GM18861 (cell line): ENCODE data around the gene C1GALT1.
"Not testable (repeated sequence)": the region's sequence is repeated elsewhere in the genome, so short reads cannot be mapped to it uniquely, and the experiment has no call there.

ENCODE experiments used
- ATAC-seq: cut with Tn5 transposase; IDR thresholded peaks from one replicate; pipeline ENCODE4 v1.9.1; 2021; ENCODE audit not compliant: unreplicated experiment

C1GALT1 gene

DNA sequence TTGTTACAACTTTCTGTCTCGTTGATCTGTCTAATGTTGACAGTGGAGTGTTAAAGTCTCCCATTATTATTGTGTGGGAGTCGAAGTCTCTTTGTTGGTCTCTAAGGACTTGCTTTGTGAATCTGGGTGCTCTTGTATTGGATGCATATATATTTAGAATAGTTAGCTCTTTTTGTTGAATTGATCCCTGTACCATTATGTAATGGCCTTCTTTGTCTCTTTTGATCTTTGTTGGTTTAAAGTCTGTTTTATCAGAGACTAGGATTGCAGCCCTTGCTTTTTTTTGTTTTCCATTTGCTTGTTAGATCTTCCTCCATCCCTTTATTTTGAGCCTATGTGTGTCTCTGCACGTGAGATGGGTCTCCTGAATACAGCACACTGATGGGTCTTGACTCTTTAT is 17.2 kb downstream of the C1GALT1 start:
- ATAC-seq, result not testable (repeated sequence)

- not testable (repeated sequence) for ATAC-seq
Observed at GRCh38 chr7:7200255-7200654, 17.9 kb downstream of the C1GALT1 start.

DNA sequence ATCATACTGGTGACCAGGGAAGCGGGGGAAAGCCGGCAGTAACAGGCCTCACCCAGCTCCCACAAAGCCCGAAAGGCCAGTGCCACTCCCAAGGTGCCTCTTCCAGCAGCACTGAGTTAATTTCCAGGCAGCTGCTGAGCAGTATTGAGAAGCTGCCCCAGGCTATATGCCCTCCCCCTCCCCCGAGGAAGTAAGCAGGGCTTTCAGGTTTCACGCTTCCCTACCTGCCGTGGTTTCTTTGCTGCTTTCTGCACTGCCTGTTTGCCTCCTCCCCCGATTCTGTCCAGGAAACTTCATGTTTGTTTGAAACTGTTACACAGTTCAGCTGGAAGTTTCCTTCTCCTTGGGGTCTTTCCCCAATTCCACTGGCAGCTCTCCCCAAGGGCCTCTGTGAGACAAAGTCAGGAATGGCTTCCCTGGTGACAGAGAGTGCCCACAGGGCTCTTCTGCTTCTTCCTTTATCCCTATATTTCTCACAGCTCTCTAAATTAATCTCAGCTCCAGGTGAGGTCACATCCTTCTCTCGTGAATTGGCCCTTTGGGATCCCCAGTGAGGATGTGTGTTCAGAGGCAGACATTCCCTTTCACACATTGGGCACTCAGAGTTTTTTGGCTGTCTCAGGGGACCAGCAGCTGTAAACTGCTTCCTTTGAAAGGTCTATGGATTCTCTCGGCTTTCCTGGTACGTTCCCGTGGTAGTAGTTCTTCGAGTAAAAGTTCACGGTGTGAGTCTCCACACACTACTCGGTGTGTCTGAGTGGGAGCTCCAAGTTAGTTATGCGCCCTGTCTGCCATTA is 19.4 kb downstream of the C1GALT1 start:
- peak; percentile 90 for ATAC-seq

DNA sequence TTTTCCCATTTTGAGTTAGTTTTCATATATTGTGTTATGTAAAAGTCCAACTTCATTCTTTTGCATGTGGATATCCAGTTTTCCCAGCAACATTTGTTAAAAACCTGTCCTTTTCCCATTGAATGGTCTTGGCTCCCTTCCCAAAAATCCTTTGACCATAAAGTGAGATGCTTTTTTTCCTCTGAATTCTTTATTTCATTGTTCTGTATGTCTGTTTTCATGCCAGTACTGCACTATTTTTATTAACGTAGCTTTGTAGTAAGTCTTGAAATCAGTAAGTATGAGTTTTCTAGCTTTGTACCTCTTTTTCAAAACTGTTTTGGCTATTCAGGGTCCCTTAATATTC is 20.0 kb downstream of the C1GALT1 start:
- no peak for ATAC-seq

DNA sequence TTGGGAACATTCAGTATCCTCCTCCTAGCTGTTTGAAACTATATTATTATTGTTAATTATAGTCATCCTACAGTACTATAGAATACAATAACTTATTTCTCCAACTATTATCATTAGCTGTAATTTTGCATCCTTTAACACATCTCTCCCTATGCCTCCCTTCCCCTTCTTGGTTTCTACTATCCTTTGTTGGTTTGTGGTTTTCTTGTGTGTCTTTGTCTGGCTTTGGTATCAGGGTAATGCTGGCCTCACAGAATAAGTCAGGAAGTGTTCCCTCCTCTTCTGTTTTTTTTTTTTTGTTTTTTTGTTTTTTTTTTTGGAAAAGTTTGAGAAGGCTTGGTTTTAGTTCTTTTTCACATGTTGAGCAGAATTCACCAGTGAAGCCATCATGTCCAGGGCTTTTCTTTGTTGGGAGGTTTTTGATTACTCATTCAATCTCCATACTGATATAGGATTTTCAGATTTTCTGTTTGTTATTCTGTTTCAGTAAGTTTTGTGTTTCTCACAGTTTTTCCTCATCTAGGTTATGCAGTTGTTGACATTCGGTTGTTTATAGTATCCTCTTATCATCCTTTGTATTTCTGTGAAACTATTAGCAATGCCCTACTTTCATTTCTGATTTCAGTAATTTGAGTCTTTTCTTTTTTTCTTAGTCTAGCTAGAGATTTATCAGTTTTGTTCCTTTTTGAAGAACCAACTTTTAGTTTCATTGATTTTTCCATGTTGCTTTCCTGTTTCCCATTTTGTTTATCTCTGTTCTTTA is 21.6 kb downstream of the C1GALT1 start:
- ATAC-seq, result no peak

DNA sequence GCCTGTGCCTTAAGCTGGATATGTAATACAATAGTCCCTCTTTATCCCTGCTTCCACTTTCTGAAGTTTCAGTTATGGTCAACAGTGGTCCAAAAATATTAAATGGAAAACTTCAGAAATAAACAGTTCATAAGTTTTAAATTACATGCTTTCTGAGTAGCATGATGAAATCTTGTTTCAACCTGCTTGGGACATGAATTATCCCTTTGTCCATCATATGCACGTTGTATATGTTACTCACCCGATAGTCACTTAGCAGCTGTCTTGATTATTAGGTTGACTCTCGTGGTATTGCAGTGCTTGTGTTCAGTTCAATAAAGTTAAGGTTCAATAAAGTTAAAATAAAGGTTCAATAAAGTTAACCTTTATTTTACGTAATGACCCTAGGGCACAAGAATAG is 25.5 kb downstream of the C1GALT1 start:
- no peak for ATAC-seq

DNA sequence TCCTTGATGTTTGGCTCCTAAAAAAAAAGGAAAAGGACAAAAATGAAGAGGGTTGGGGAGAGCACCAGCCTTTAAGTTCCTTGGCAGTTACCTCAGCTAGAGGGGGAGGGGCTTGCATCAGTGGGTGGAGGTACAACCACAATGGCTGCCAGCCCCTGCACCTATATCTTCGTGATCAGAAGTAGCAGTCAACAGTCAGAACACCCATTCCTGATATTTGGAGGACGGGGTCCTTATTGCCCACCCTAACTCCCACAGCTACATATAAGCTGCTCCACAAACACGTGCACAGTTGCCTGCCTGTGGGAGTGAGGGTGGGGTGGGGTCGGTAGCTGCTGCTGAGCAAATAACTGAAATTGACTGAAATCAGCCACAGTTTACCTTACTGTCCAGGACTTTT is 26.2 kb downstream of the C1GALT1 start:
- ATAC-seq, result no peak

DNA sequence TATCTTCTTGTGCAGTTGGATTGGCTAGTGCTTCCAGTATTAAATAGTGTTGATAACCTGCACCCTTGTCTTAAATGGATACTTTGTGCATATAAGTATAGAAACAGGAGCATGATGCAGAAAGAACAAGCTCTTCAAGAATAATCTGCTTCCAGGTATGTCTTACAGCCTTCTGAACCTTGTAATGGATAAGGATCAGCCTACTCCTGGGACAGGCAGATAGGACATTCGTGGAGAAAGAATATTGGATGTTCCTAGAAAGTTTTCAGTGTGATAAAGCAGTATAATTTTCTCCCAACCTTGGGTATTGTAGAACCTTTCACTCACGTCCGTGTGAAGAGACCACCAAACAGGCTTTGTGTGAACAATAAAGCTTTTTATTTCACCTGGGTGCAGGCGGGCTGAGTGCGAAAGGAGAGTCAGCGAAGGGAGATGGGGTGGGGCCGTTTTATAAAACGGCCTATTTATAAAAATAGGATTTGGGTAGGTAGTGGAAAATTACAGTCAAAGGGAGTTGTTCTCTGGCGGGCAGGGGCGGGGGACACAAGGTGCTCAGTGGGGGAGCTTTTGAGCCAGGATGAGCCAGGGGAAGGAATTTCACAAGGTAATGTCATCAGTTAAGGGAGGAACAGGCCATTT is 27.2 kb downstream of the C1GALT1 start:
- no peak for ATAC-seq

DNA sequence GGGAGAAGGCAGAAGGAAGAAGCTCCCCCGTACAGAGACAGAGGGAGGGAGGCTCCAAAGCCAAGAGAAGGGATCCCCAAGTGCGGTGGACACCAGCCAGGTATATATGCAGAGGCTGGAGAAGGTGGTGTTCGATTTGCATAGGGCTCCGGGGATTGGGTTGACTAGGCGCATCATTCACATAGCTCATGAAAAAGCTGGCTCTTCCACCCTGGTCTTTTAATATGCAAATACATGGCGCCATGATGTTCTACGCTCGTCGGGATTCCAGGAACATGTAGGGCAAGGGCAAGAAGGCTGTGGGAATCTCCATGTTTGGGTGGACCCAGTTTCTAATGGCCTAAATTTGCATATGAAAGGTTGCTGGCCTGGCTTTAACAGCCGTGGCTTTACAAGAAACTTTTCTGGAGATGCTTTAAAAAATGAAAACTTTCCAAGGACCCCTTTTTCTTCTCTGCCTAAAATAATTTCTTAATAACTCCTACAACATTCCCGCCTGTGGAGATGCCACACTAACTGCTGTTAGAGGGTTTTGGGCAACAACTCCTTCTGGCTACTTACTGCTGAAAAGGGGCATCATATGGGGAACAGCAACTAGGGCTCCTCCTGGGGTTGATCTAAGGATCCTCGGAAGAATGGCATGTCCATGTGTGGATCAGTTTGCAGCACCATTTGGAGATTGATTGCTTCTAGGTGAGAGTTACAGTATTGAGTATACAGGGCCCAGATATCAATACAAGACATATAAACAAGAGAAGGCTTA is 28.3 kb downstream of the C1GALT1 start:
- no peak for ATAC-seq

GRCh38 chr7:7212612-7213011 is 30.3 kb downstream of the C1GALT1 start:
- ATAC-seq, result no peak

DNA sequence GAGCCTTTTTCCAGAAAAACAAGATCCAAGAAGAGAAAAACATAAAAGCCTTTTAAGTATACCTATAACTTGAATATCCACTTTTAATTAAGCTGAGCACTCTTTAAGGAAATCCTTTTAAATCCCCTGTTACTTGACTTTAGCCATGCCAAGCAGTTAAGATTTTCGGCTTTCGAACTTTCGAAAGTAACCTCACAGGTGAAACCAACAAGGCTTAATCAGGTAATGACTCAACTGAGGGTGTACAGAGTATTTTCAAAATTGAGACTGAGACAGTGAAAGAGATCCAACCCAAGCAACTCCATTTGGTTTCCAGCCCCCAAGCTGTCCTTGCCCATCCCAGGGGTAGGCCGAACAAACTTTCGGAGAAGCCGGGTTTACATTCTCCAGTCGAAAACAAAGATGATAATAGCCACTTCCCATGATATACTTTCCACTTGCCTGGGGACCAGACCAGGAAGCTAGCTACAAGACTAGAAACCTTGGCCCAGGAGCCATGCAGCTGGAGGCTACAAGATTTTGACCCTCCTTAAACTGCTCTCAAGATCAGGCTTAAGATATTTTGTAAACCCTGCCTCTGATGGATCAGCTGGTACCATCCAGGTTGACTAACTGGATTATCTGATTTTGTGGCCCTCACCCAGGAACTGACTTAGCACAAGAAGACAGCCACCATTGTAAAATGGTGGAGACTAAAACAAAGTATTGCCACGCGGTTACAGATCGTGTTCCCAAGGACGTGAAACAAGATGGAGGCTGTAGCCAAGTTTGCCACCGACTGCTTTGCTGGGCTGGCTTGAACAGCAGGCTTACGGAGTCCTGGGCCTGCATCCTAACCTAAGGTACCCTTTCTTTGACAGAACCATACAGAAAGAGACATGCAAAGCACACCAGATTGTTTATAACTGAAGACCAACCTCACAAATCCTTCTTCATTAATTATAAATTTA is 32.3 kb downstream of the C1GALT1 start:
- ATAC-seq, result no peak

- no peak for ATAC-seq
Observed at GRCh38 chr7:7216279-7216678, 33.9 kb downstream of the C1GALT1 start.

DNA sequence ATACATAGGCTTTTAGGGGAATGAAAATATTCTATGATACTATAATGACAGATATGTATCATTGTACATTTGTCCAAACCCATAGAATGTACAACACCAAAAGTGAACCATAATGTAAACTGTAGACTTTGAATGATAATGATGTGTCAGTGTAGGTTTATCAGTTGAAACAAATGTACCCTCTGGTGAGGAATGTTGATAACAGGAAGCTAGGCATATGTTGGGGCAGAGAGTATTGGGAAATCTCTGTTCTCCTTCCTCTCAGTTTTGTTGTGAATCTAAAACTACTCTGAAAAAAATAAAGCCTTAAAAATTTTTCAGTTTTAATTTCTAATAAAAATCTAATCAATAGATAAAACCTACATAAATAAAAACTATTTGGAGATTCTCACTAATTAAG is 36.9 kb downstream of the C1GALT1 start:
- no peak for ATAC-seq

DNA sequence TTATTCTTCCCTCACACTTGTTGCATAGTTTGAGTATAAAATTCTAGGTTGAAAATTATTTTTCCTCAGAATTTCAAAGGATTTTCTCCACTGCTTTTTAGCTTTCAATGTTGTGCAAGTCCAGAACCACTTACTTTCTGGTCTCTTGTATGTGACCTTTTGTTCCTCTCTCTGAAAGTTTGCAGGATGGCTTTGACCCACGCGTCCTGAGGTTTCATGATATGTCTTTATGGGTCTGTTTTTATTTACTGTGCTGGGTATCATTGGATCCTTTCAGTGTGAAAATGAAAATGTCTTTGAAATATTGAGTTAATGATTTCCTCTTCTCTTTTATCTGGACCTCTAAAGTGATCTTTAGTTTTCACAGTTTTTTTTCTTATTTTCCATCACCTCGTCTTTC is 38.5 kb downstream of the C1GALT1 start:
- ATAC-seq, result no peak

DNA sequence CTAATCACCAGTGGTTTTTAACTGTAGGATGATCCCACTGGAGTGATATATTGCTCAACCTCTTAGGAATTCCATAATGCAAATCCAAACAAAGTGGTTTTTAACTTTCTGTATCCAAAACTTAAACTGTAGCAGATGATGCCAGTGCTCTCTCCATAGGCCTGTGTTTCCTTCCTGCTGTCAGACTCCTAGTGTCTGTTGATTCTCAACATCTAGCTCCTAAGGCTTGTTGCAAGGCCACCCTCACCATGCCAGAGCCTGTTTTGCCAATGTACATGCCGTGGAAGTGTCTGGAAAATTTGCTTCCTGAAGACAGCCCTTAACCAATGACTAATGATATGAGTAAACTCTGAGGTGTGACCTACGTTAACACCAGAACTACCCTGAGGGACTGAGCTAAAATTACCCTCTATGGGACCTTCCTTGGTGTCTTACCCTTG is 39.3 kb downstream of the C1GALT1 start:
- no peak for ATAC-seq

DNA sequence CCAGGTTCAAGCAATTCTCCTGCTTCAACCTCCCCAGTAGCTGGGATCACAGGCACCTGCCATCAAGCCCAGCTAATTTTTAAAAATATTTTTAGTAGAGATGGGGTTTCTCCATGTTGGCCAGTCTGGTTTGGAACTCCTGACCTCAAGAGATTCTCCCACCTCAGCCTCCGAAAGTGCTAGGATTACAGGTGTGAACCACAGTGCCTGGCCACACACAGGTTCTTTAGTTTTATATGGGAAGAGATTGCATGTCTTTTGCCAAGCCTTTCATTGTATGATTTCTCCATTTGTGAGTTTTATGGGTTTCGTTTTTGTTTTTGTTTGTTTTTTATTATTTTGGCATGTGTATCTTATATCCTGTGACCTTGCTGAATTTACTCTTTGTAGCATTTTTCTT is 40.9 kb downstream of the C1GALT1 start:
- ATAC-seq, result no peak

DNA sequence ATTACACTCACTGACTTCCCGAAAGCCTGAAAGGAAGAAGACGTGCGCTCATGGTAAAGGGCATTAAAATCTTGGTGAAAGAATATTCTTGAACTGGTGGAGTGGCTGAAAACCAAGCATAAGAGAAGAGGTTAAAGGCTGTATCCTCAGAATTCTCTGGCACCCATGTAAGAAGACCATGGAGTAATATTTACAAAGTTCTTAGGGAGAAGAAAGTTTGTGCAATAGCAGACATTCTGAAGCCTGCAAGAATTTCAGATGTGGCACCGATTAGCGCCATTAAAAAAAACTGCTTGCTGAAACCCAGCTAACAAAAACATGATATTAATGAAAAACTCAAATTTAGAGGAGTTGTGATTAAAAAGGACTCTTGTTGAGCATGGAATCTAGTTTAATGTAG is 44.1 kb downstream of the C1GALT1 start:
- no peak for ATAC-seq

DNA sequence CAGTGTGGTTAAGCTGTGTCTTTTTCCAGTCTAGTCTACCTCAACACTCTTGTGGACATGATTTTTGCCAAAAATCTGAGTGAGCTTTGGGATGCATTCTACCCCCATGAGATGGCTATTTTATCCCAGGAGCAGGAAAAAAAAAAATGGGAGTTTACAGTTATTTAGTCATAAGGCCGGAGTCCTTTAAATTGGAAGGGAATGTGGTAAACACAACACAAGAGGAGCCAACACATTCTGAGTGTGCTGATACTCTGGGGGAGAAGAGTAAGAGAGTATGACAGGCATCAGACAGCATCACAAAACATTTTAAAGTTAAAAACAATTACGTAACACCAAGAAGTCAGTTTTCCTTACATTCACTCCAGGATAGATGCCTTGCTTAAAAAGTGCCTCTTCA is 46.1 kb downstream of the C1GALT1 start:
- ATAC-seq, result no peak

DNA sequence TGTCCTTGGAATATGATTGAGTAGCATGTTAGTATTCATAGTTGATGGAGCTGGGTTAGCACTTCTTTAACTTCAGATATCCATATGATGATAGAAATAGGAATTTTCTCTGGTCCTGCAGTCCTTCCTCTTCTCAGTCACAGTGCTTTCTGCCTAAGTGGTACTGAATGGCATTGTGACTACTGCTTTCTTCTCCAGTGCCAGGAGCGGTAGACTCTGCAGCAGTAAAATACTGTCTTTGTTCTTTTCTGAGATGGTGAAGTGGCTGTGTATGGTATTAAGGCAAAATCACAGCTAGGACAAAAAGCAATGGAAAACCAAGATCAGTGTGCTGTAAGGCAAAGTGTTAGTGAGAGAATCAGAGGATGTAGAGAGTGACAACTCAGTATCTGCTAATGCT is 46.6 kb downstream of the C1GALT1 start:
- no peak for ATAC-seq

DNA sequence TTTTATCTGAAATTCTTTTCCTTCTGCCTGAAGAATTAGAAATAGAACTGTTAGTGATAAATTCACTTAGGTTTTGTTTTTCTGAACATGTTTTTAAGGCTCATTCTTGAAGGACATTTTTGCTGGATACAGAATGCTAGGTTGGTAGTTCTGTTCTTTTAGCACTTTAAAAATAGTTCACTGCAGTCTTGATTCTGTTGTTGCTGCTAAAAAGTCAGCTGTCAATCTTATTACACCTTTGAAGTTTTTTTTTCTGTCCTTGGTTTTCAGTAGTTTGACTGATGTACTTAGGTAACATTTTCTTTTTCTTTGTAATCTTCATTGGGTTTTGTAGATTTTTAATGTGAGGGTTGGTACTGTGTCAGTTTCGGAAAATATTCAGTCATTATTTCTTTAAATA is 48.7 kb downstream of the C1GALT1 start:
- no peak for ATAC-seq
